RCC 7860 (cell line): ENCODE results near the gene FERMT2.

ENCODE experiments used
- DNase-seq: peaks from one replicate; pipeline ENCODE4 v3.0.0-alpha.2; 2015; ENCODE audit warnings: low spot score
- FAIRE-seq: peaks from 2 replicates; lab custom pipeline; 2012; peaks lifted over from hg19 to GRCh38; lab: Jason Lieb, UNC

FERMT2 gene

DNA sequence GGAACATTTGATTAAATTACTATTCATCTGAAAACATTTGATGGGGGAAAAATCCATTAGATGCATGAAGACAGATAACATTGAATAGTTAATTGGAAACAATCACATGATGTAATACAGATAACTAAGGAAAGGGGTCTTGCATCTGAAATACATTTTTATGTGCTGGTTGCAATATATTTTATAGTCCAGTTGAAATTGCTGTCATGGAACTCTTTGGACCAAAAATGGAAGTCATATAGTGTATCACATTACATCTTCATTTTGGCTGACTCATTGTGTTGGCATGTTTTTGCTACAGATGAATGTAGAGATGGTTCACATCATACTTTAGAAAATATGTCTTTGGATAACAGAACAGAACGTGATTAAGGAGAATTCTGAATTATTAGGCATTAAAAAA is 116.4 kb downstream of the FERMT2 start:
- DNase-seq: peak; percentile 22
- FAIRE-seq: peak; percentile 8

DNA sequence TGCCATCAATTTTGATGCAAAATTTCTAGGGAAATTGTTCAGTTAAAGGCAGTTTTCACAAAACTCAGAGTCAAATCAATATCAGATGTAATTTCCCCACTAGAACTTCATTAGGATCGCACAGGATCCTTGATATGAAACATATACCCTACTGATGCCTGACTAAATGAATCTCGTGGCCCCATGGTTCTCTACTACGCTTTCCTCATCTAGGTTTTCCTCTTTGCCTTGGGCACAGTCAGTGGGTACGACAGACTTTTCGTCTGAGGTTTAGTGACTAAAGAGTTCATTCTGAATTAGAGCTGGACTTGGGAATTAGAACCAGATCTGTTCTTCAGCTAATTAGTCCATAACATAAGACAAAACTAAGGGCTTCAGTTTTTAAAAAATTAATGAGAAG is 117.0 kb downstream of the FERMT2 start:
- no peak for DNase-seq
- FAIRE-seq: no peak

DNA sequence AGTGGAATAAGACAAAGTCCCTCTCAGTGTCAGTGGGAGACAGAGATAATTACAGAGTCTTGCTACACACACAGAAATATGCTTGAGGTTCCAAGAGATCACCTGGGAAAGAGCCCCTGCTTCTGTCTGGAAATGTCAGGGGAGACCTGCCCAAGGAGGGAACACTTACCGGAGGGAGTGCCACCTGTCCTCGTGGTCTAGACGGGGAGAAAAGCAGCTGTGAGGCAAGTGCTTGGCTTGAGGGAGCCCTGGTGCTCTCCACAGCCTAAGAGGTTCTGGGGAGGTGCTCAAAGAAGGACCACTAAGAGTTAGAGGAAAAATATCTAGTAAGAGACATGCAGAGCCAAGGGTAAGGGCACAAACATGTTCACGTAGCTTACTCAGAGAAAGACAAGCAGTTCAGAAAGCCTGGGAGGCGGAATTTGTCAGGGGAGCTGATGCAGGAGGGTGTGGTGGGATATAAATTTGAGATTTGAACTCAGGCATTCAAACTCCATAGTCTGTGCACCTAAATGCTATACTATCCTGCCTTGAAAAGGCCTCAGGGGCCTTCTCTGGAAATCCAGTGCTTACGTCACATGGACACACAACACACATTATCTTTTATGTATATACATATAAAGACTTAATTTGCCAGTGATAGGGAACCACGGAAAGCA is 121.2 kb downstream of the FERMT2 start:
- FAIRE-seq (no peak), DNase-seq (no peak)

DNA sequence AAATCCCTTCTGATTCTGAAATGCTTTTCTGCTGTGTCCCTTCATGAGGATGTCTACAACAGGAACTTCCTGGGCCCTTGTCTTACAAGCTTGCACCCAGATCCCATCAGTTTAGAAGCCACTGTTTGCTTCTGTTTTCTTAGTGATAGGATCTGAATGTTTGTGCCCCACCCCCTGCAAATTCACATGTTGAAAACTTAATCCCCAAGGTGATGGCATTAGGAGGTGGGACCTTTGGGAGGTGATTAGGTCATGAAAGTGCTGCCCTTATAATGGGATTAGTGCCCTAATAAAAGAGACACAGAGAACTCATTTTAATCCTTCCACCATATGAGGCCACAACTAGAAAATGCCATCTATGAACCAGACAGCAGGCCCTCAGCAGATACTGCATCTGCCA is 123.4 kb downstream of the FERMT2 start:
- DNase-seq (no peak), FAIRE-seq (no peak)

DNA sequence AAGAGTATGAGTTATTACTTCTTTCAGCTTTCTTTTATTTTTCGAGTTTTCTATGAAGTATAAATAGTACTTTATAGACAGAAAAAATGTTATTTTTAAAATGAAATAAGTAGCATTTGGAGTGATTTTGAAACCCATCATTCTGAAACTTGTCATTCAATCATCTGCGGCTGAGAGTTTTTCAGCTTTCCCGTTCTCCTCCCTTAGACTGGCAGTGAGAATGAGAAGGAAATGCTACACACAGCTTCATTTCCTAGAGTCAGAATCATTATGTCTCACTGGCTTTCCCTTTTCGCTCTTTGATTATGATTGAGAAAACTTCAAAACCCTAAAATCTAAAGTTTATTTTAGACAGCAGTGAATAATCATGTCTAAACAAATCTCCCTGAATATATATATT is 125.8 kb downstream of the FERMT2 start:
- DNase-seq: no peak
- no peak for FAIRE-seq

DNA sequence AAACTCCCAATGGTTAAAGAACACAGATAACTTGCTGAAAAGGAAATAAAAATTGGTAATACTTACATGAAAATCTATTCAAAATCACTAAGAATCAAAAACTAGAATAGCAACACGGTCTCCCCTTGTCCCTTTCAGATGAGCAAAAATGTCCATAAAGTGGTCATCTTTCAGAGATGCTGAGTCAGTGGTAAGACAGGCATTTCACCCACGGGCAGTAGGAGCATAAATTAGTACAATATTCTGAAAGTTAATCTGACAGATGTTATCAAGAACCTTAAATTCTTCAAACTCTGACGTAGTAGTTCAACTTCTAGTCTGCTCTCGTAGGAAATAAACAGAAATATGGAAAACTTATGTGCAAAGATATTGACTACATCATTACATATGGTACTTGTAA is 126.4 kb downstream of the FERMT2 start:
- DNase-seq (no peak), FAIRE-seq (no peak)

DNA sequence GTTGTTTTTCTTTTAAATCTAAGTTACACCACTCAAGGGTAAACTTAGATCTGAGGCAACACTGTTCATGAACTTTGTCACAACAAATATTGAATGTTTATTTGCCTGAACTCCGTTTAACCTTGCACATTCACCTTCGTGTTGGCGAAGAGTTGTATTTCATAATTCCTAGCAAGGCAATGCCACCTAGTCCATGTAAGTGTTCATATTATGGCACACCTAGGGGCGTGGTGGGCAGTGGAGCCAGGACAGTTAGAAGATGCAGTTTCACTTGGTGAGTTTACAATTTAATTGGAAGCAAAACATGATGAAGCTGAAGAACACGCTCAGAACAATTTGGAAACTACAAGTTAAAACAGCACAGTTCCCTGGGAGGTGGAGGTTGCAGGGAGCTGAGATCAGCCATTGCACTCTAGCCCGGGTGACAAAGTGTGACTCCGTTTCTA is 129.0 kb downstream of the FERMT2 start:
- no peak for FAIRE-seq
- no peak for DNase-seq

DNA sequence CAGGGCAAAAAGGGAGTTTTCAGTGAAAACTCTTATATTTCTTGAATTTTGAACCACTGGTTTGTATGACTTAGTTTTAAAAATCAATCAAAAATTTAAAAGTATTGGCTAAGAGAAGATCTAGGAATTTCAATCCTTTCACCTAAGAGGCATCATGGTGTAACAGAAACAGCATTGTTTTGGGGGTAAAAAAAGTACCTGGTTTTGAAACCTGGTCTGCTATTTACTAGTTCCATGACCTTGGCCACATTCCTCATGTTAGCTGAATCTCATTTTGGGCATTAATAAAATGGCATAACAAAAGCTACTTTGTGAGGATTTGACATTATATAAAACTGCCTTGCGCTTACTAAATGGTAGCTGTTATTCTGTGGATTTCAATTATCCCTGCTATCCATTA is 142.7 kb downstream of the FERMT2 start:
- FAIRE-seq: no peak

More for the DNA sequence above, 142.7 kb downstream of the FERMT2 start:
- DNase-seq: no peak
